ENCODE results near the gene MT3.

MT3 gene

GRCh38 chr16:56589141-56590039 lies at the start of gene MT3:
TSS of gene MT3 (plus strand) at chr16:56589528. CDS start at chr16:56589591, 63 bp downstream.
- DNase-seq (ENCODE audit: low read depth), result no peak

- DNase-seq (ENCODE audit: low read depth), result no peak
Observed at GRCh38 chr16:56539656-56540055, 49.7 kb upstream of the MT3 start.

GRCh38 chr16:56542039-56542438 lies 47.3 kb upstream of the MT3 start:
- no peak for DNase-seq (ENCODE audit: low read depth)

- DNase-seq (ENCODE audit: low read depth), result no peak
Observed at GRCh38 chr16:56547120-56547948, 42.0 kb upstream of the MT3 start.

- DNase-seq (ENCODE audit: low read depth), result no peak
Observed at GRCh38 chr16:56547949-56548567, 41.3 kb upstream of the MT3 start.

- DNase-seq (ENCODE audit: low read depth), result no peak
Observed at GRCh38 chr16:56549161-56549560, 40.2 kb upstream of the MT3 start.

GRCh38 chr16:56549744-56550385 lies 39.5 kb upstream of the MT3 start:
- DNase-seq (ENCODE audit: low read depth), result no peak

GRCh38 chr16:56551796-56552738 lies 37.3 kb upstream of the MT3 start:
- DNase-seq (ENCODE audit: low read depth), result no peak

GRCh38 chr16:56554441-56554840 lies 34.9 kb upstream of the MT3 start:
- DNase-seq (ENCODE audit: low read depth), result no peak

GRCh38 chr16:56558024-56558747 lies 31.1 kb upstream of the MT3 start:
- DNase-seq (ENCODE audit: low read depth), result no peak

GRCh38 chr16:56559109-56559508 lies 30.2 kb upstream of the MT3 start:
- DNase-seq (ENCODE audit: low read depth), result no peak

GRCh38 chr16:56560447-56560846 lies 28.9 kb upstream of the MT3 start:
- DNase-seq (ENCODE audit: low read depth), result no peak

GRCh38 chr16:56561126-56561525 lies 28.2 kb upstream of the MT3 start:
- no peak for DNase-seq (ENCODE audit: low read depth)

- no peak for DNase-seq (ENCODE audit: low read depth)
Observed at GRCh38 chr16:56564793-56565477, 24.4 kb upstream of the MT3 start, which contains the start of gene MT4. TSS of gene MT4 (plus strand) at chr16:56565073. CDS start at chr16:56565129, 56 bp downstream.

- DNase-seq (ENCODE audit: low read depth), result no peak
Observed at GRCh38 chr16:56569971-56570370, 19.4 kb upstream of the MT3 start.

GRCh38 chr16:56571525-56571924 lies 17.8 kb upstream of the MT3 start:
- DNase-seq (ENCODE audit: low read depth), result no peak

GRCh38 chr16:56574625-56575024 lies 14.7 kb upstream of the MT3 start:
- no peak for DNase-seq (ENCODE audit: low read depth)

- DNase-seq (ENCODE audit: low read depth), result peak; percentile 78
Observed at GRCh38 chr16:56576585-56577299, 12.6 kb upstream of the MT3 start.

GRCh38 chr16:56577300-56577625 lies 12.1 kb upstream of the MT3 start:
- no peak for DNase-seq (ENCODE audit: low read depth)
